Ovary (tissue), 3 donors: Measurements from ENCODE around the gene SYT6.

Source experiments
- EP300 ChIP-seq: sonication (generic); formaldehyde crosslinking; IDR thresholded peaks from one replicate; pipeline ENCODE4 v1.6.1; 2017; ENCODE audit warnings: antibody characterized with exemption
- POLR2A ChIP-seq: fragments of 450-650 bp; IDR thresholded peaks from one replicate; pipeline ENCODE4 v1.6.1; 2017; ENCODE audit warnings: antibody characterized with exemption, mild to moderate bottlenecking, moderate library complexity
- TF ChIP-seq, protein P1 (sequence below), 3 donors: fragments of 450-650 bp in 2 of 3; fragments of 200-600 bp in 1 of 3; IDR thresholded peaks; one replicate each; pipeline versions ENCODE4 v1.5.1 to v1.8.0; 2016 to 2022; ENCODE audit warnings: antibody characterized with exemption in 3 of 3, mild to moderate bottlenecking in 1 of 3
- donor health status: DM: no; HTN: no; CAD: no.

GRCh38 chr1:114114185-114115094, 39.2 kb downstream of the SYT6 start:
- TF ChIP-seq, protein P1, sequence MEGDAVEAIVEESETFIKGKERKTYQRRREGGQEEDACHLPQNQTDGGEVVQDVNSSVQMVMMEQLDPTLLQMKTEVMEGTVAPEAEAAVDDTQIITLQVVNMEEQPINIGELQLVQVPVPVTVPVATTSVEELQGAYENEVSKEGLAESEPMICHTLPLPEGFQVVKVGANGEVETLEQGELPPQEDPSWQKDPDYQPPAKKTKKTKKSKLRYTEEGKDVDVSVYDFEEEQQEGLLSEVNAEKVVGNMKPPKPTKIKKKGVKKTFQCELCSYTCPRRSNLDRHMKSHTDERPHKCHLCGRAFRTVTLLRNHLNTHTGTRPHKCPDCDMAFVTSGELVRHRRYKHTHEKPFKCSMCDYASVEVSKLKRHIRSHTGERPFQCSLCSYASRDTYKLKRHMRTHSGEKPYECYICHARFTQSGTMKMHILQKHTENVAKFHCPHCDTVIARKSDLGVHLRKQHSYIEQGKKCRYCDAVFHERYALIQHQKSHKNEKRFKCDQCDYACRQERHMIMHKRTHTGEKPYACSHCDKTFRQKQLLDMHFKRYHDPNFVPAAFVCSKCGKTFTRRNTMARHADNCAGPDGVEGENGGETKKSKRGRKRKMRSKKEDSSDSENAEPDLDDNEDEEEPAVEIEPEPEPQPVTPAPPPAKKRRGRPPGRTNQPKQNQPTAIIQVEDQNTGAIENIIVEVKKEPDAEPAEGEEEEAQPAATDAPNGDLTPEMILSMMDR (IDR thresholded peaks at IDR 0.05), result no peak
- TF ChIP-seq POLR2A (no peak), EP300 (no peak)
